K562 (cell line): ENCODE results near the gene NRXN3. TPM values are rescaled to one million over a fixed set of nuclear protein-coding genes. Genes with fewer than 3 reads are reported as not detected.

ENCODE experiments used
- ATAC-seq: fragments of 200-7000 bp; cut with Tn5 transposase; 3 replicates; pipeline ENCODE4 v1.9.1; 2020; ENCODE audit warnings: moderate library complexity
- BruUV-seq: library from RNA; stranded (reverse); fragments of 400-500 nt; replicated peaks from 2 replicates; lab custom pipeline; 2021; lab: Mats Ljungman, UMichigan
- CTCF ChIA-PET: fragments of 300-600 bp; formaldehyde crosslinking; extraction: SDS; loops from one replicate; lab custom pipeline; 2021; ENCODE audit warnings: low intra/inter-chr PET ratio; lab: Yijun Ruan, JAX
- POLR2A ChIA-PET: fragments of 300-600, 350-650 bp; sonication (Branson Sonifier 250); formaldehyde crosslinking; extraction: SDS; loops from one replicate; lab custom pipeline; 2021; ENCODE audit warnings: antibody characterized with exemption, inconsistent platforms; lab: Yijun Ruan, JAX
- DNase-seq, 4 experiments: peaks; one replicate each; pipeline versions ENCODE4 v3.0.0 to v3.0.0-alpha.2; 2011 to 2018; ENCODE audit warnings: low spot score in 3 of 4, mixed read lengths in 3 of 4; ENCODE audit errors: extremely low read depth in 1 of 4
- FAIRE-seq: peaks from 2 replicates; lab custom pipeline; 2011; peaks lifted over from hg19 to GRCh38; lab: Jason Lieb, UNC
- H2AFZ ChIP-seq: 2 replicates; pipeline ENCODE4 v1.6.0; 2011; ENCODE audit warnings: low read depth, low read length, control low read depth, inconsistent platforms
- H3K27ac ChIP-seq: fragments of 200-600 bp; 3 replicates; pipeline ENCODE4 v1.8.0; 2011; ENCODE audit warnings: low read depth, mild to moderate bottlenecking, control low read depth, inconsistent platforms, low read length, moderate library complexity, mixed read lengths; ENCODE audit errors: extremely low read depth
- H3K27me3 ChIP-seq, 2 experiments: fragments of 300-600 bp in 1 of 2; 2 replicates in 1 of 2; 3 replicates in 1 of 2; pipeline versions ENCODE4 v1.6.0 to v1.8.0; 2011; ENCODE audit warnings: inconsistent platforms in 2 of 2, low read length in 2 of 2, mild to moderate bottlenecking in 1 of 2, mixed read lengths in 1 of 2, moderate library complexity in 1 of 2; ENCODE audit not compliant: control insufficient read depth in 2 of 2, insufficient read depth in 2 of 2
- H3K36me3 ChIP-seq: fragments of 300-600 bp; 3 replicates; pipeline ENCODE4 v1.8.0; 2011; ENCODE audit warnings: mild to moderate bottlenecking, low read length, inconsistent platforms; ENCODE audit not compliant: control insufficient read depth, insufficient read depth
- H3K4me1 ChIP-seq, 2 experiments: fragments of 200-600 bp in 1 of 2; replicated peaks in 1 of 2; 2 replicates in 1 of 2; 3 replicates in 1 of 2; pipeline versions ENCODE4 v1.5.1 to v1.8.0; 2011; ENCODE audit warnings: inconsistent platforms in 2 of 2, low read length in 2 of 2, mild to moderate bottlenecking in 1 of 2, mixed read lengths in 1 of 2, moderate library complexity in 1 of 2; ENCODE audit not compliant: control insufficient read depth in 2 of 2, insufficient read depth in 2 of 2
- H3K4me2 ChIP-seq: 2 replicates; pipeline ENCODE4 v1.6.1; 2011; ENCODE audit warnings: low read length, control low read depth, inconsistent platforms, mixed read lengths; ENCODE audit not compliant: insufficient read depth
- H3K4me3 ChIP-seq: fragments of 200-600 bp; sonication (generic), shearing (Covaris generic); 2 replicates; pipeline ENCODE4 v1.5.1; 2016; ENCODE audit warnings: control low read depth, inconsistent platforms
- H3K79me2 ChIP-seq: fragments of 200-600 bp; 3 replicates; pipeline ENCODE4 v1.8.0; 2011; ENCODE audit warnings: low read length, inconsistent platforms; ENCODE audit not compliant: control insufficient read depth, insufficient read depth
- H3K9ac ChIP-seq, 2 experiments: 2 replicates each; pipeline versions ENCODE4 v1.6.0 to v1.6.1; 2011; ENCODE audit warnings: low read depth in 2 of 2, low read length in 2 of 2, control low read depth in 1 of 2, inconsistent platforms in 1 of 2, mild to moderate bottlenecking in 1 of 2, mixed read lengths in 1 of 2; ENCODE audit not compliant: insufficient read depth in 1 of 2
- H3K9me1 ChIP-seq: one replicate; pipeline ENCODE4 v1.6.0; 2011; ENCODE audit warnings: inconsistent platforms, mild to moderate bottlenecking, low read length, moderate library complexity; ENCODE audit not compliant: control insufficient read depth, insufficient read depth
- H3K9me3 ChIP-seq: replicated peaks from 2 replicates; pipeline ENCODE4 v1.5.1; 2011; ENCODE audit warnings: low read depth, low read length, inconsistent platforms; ENCODE audit not compliant: control insufficient read depth, insufficient read depth
- H4K20me1 ChIP-seq: replicated peaks from 2 replicates; pipeline ENCODE4 v1.6.1; 2011; ENCODE audit warnings: low read length, inconsistent platforms, mixed read lengths; ENCODE audit not compliant: control insufficient read depth, insufficient read depth
- BRF1 ChIP-seq: IDR thresholded peaks from 3 replicates; pipeline ENCODE4 v1.6.1; 2011; ENCODE audit warnings: borderline replicate concordance, mild to moderate bottlenecking; ENCODE audit not compliant: insufficient read length; ENCODE audit errors: extremely low read depth
- MAFF ChIP-seq: IDR thresholded peaks from 2 replicates; pipeline ENCODE4 v1.6.1; 2012; ENCODE audit warnings: low read length, improper control_type of control experiment
- MTA2 ChIP-seq: fragments of 450-650 bp; IDR thresholded peaks from 2 replicates; pipeline ENCODE4 v1.6.1; 2016; ENCODE audit warnings: low read depth
- NRF1 ChIP-seq, 2 experiments: fragments of 450-650 bp; IDR thresholded peaks in 1 of 2; conservative IDR thresholded peaks in 1 of 2; 2 replicates each; pipeline ENCODE4 v1.6.1; 2014; ENCODE audit warnings: mild to moderate bottlenecking in 2 of 2
- SRF ChIP-seq, 2 experiments: fragments of 250-450, 450-650 bp in 1 of 2; sonication (Bioruptor Pico) in 1 of 2; sonication (generic) in 1 of 2; formaldehyde crosslinking; IDR thresholded peaks; 2 replicates each; pipeline versions ENCODE4 v1.5.0 to v1.5.1; 2020 to 2022; ENCODE audit warnings: mild to moderate bottlenecking in 1 of 2, missing genetic modification reagents in 1 of 2
- TCFL5 ChIP-seq: fragments of 250-450 bp; sonication (Bioruptor Pico); conservative IDR thresholded peaks from 2 replicates; pipeline ENCODE4 v1.6.1; 2021; ENCODE audit warnings: mild to moderate bottlenecking, moderate library complexity, matching md5 sums
- ZFPM2 ChIP-seq: fragments of 250-450 bp; sonication (Bioruptor Pico); IDR thresholded peaks from 2 replicates; pipeline ENCODE4 v1.5.1; 2022; ENCODE audit warnings: mild to moderate bottlenecking
- ZNF224 ChIP-seq: sonication (generic); formaldehyde crosslinking; IDR thresholded peaks from 2 replicates; pipeline ENCODE4 v1.8.0; 2022; ENCODE audit warnings: mild to moderate bottlenecking, missing genetic modification reagents
- WGBS: fragments of 100-300 bp; shearing (Covaris generic); methylation state at CpG from one replicate; pipeline ENCODE4 v1.1.6; 2016; ENCODE audit warnings: low coverage, mixed read lengths; ENCODE audit not compliant: insufficient coverage; ENCODE audit errors: missing lambda C conversion rate; 5-methylcytosine and 5-hydroxymethylcytosine counted together
- in situ Hi-C: fragments of 300-500 bp; cut with MboI; formaldehyde crosslinking; loops from 4 replicates; pipeline ENCODE4 v1.15.0; 2018; ENCODE audit warnings: inconsistent platforms, mixed read lengths
- intact Hi-C: fragments of 100-400 bp; cut with micrococcal nuclease; formaldehyde crosslinking; loops from 2 replicates; pipeline ENCODE4 v1.14.2; 2022
- polyA plus RNA-seq, 8 experiments: library from polyadenylated mRNA; depleted of rRNA in 4 of 8; stranded (reverse) in 5 of 8; unstranded in 3 of 8; fragments of >200 nt; fragmentation: Nextera tagmentation in 2 of 8; fragmentation: Illumina TruSeq in 1 of 8; extraction: Ambion mirVana in 2 of 8; extraction: Trizol in 1 of 8; gene quantifications; 2 replicates each; pipeline versions ENCODE4 v1.2.1 to v1.2.3, GENCODE V29; 2011 to 2014; ENCODE audit warnings: inconsistent platforms in 1 of 8, missing spikeins in 1 of 8
- total RNA-seq, 7 experiments: library from RNA; depleted of rRNA in 6 of 7; stranded (reverse); fragments of >200 nt in 6 of 7; fragmentation: Illumina TruSeq in 2 of 7; extraction: Trizol in 2 of 7; gene quantifications; 2 replicates each; pipeline versions ENCODE4 v1.2.1 to v1.2.3, GENCODE V29; 2011 to 2021; ENCODE audit warnings: low replicate concordance in 1 of 7
- TF ChIP-seq, protein P1 (sequence below): fragments of 450-650 bp; conservative IDR thresholded peaks from 2 replicates; pipeline ENCODE4 v1.6.1; 2016; ENCODE audit warnings: missing genetic modification characterization, low read depth, mild to moderate bottlenecking, control low read depth, missing compliant biosample characterization
- TF ChIP-seq, protein P2 (sequence below): fragments of 450-650 bp; formaldehyde crosslinking; IDR thresholded peaks from 2 replicates; pipeline ENCODE4 v1.4.0; 2020; ENCODE audit warnings: mild to moderate bottlenecking, moderate library complexity
- TF ChIP-seq, protein P3 (sequence below): IDR thresholded peaks from 2 replicates; pipeline ENCODE4 v1.6.1; 2016; ENCODE audit warnings: missing genetic modification characterization, missing compliant biosample characterization

NRXN3 gene
- total and polyA plus RNA-seq, 9 of the 15 experiments (the other 6 are each of a cell fraction or from before 2014, with no cell fraction given): 0.09 TPM; not detected in 8

GRCh38 chr14:79080040-79080439 lies 909.9 kb downstream of the NRXN3 start:
- intact Hi-C loops (no loop called here), in situ Hi-C loops (no loop called here)
- no peaks in the 10 kb centered on the region for H3K27me3 ChIP-seq
- no peaks in the 10 kb centered on the region for H3K36me3 ChIP-seq
- no peaks in the 10 kb centered on the region for H3K9me1 ChIP-seq
- ChIA-PET POLR2A (no interaction called here), CTCF (no interaction called here)
- no peak for DNase-seq
- no peak overlapping the region for H3K9ac ChIP-seq
- no peaks in the 10 kb centered on the region for H3K9me3 ChIP-seq
- no peak overlapping the region for H2AFZ ChIP-seq
- no peak for ATAC-seq
- H4K20me1 ChIP-seq: no peaks in the 10 kb centered on the region
- H3K79me2 ChIP-seq: no peaks in the 10 kb centered on the region
- FAIRE-seq: no peak
- no peaks in the 10 kb centered on the region for H3K4me1 ChIP-seq
- no peak overlapping the region for H3K27ac ChIP-seq
- 0% methylated on average over 1 of the region's 1 CpG for WGBS
- no peak overlapping the region for H3K4me3 ChIP-seq
- BruUV-seq: no TSS peak
- H3K4me2 ChIP-seq: no peak overlapping the region
- TF ChIP-seq MAFF: no peak
- TF ChIP-seq MTA2: no peak
- TF ChIP-seq, protein P1, sequence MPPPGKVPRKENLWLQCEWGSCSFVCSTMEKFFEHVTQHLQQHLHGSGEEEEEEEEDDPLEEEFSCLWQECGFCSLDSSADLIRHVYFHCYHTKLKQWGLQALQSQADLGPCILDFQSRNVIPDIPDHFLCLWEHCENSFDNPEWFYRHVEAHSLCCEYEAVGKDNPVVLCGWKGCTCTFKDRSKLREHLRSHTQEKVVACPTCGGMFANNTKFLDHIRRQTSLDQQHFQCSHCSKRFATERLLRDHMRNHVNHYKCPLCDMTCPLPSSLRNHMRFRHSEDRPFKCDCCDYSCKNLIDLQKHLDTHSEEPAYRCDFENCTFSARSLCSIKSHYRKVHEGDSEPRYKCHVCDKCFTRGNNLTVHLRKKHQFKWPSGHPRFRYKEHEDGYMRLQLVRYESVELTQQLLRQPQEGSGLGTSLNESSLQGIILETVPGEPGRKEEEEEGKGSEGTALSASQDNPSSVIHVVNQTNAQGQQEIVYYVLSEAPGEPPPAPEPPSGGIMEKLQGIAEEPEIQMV: no peak
- no peak for TF ChIP-seq ZFPM2 (CRISPR knock-in tag)
- no peak for TF ChIP-seq SRF (CRISPR knock-in tag; IDR thresholded peaks at IDR 0.05)
- no peak for TF ChIP-seq ZNF224 (CRISPR knock-in tag)
- TF ChIP-seq, protein P2, sequence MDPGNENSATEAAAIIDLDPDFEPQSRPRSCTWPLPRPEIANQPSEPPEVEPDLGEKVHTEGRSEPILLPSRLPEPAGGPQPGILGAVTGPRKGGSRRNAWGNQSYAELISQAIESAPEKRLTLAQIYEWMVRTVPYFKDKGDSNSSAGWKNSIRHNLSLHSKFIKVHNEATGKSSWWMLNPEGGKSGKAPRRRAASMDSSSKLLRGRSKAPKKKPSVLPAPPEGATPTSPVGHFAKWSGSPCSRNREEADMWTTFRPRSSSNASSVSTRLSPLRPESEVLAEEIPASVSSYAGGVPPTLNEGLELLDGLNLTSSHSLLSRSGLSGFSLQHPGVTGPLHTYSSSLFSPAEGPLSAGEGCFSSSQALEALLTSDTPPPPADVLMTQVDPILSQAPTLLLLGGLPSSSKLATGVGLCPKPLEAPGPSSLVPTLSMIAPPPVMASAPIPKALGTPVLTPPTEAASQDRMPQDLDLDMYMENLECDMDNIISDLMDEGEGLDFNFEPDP: no peak
- no peak for TF ChIP-seq NRF1 (conservative IDR thresholded peaks at IDR 0.05 in 1 of 2, IDR thresholded peaks at IDR 0.05 in 1 of 2)
- TF ChIP-seq, protein P3, sequence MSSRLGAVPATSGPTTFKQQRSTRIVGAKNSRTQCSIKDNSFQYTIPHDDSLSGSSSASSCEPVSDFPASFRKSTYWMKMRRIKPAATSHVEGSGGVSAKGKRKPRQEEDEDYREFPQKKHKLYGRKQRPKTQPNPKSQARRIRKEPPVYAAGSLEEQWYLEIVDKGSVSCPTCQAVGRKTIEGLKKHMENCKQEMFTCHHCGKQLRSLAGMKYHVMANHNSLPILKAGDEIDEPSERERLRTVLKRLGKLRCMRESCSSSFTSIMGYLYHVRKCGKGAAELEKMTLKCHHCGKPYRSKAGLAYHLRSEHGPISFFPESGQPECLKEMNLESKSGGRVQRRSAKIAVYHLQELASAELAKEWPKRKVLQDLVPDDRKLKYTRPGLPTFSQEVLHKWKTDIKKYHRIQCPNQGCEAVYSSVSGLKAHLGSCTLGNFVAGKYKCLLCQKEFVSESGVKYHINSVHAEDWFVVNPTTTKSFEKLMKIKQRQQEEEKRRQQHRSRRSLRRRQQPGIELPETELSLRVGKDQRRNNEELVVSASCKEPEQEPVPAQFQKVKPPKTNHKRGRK (tag): no peak
- no peak for TF ChIP-seq BRF1
- TF ChIP-seq TCFL5 (CRISPR knock-in tag): no peak
